Ovary (tissue), 3 donors: ENCODE results near the gene RIMS1.

ENCODE experiments used
- POLR2A ChIP-seq: fragments of 450-650 bp; IDR thresholded peaks from one replicate; pipeline ENCODE4 v1.6.1; 2017; ENCODE audit warnings: antibody characterized with exemption, mild to moderate bottlenecking, moderate library complexity
- TF ChIP-seq, protein P1 (sequence below), 3 donors: fragments of 450-650 bp in 2 of 3; fragments of 200-600 bp in 1 of 3; IDR thresholded peaks; one replicate each; pipeline versions ENCODE4 v1.5.1 to v1.8.0; 2016 to 2022; ENCODE audit warnings: antibody characterized with exemption in 3 of 3, mild to moderate bottlenecking in 1 of 3
- donor health status: DM: no; HTN: no; CAD: no.

DNA sequence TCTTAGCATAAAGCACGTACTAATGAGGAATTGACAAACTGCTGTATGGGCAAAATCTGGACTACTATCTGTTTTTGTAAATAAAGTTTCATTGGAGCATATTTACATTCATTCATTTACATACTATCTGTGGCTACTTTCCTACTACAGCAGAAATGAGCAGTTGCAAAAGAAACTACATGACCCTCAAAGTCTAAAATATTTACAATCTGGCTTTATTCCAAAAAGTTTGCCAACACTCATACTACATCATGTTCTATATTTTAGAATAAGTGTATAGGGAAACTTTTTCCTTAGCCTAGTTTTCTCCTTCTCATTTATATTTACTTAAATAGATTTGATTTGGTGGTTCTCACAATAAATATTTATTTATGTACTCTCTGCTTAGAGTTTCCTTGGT, 208.2 kb downstream of the RIMS1 start:
- TF ChIP-seq POLR2A, result no peak
- TF ChIP-seq, protein P1, sequence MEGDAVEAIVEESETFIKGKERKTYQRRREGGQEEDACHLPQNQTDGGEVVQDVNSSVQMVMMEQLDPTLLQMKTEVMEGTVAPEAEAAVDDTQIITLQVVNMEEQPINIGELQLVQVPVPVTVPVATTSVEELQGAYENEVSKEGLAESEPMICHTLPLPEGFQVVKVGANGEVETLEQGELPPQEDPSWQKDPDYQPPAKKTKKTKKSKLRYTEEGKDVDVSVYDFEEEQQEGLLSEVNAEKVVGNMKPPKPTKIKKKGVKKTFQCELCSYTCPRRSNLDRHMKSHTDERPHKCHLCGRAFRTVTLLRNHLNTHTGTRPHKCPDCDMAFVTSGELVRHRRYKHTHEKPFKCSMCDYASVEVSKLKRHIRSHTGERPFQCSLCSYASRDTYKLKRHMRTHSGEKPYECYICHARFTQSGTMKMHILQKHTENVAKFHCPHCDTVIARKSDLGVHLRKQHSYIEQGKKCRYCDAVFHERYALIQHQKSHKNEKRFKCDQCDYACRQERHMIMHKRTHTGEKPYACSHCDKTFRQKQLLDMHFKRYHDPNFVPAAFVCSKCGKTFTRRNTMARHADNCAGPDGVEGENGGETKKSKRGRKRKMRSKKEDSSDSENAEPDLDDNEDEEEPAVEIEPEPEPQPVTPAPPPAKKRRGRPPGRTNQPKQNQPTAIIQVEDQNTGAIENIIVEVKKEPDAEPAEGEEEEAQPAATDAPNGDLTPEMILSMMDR (IDR thresholded peaks at IDR 0.05), result no peak
